ENCODE measurements around the gene KIAA0513.

The KIAA0513 gene

DNA sequence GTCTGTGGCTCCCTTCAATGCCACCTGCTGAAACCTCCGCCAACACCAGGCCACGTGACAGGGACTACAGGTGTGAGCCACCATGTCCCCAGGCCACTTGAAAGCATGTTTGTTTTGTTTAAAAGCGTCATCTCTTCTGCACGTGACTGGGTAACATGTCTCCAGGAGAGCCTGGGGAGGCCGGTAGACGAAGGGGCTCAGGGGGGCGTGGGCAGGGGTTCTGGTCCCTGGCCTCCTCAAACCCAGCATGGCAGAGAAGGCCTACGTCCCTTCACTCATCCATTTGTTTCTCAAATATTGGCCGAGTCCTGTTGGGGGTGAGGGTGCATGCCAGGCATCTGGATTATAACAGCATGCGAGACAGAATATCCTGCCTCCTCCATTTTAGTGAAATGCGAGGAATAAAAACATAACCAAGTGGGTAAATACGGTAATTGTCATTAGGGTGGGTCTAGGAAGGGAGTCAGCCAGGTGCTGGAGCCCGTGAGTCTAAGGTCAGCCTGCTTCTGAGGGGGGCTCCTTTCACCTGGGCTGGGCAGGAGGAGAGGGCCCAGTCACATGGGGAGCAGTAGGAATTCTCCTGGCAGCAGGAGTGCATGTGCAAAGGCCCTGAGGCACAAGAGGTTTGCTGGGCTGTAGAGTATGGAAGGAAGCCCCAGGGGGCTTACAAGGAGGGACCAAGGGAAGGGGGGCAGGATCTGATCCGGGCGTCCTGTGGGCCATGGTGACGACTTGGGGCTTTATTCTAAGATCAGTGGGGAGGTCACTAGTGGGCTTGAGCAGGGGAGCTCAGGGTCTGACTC, 111.4 kb downstream of the KIAA0513 start:
- peak; percentile 33 for DNase-seq

DNA sequence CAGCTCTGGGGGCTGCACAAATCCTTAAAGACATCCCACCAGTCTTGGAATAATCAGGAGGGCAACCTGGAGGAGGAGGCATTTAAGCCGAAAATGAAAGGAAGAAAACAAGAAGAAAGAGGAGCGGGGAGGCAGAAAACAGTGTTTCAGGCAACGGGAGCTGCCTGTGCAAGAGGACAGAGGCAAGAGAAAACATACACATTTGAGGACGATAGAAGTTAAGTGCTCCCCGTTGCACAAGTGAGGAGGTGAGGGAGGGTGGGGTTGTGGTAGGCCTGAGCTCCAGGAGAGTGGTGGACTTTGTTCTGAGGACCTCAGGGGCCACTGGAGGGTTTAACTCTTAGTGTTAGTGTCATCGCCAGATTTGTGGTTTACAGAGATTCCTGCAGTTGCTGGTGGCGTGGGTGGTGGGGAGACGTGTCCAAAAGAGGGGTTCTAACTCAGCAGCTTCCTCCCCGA, 112.3 kb downstream of the KIAA0513 start:
- no peak for DNase-seq

- no peak for DNase-seq
Observed at GRCh38 chr16:85140455-85141012, 112.9 kb downstream of the KIAA0513 start.

GRCh38 chr16:85141491-85142128, 114.0 kb downstream of the KIAA0513 start:
- DNase-seq = no peak

DNA sequence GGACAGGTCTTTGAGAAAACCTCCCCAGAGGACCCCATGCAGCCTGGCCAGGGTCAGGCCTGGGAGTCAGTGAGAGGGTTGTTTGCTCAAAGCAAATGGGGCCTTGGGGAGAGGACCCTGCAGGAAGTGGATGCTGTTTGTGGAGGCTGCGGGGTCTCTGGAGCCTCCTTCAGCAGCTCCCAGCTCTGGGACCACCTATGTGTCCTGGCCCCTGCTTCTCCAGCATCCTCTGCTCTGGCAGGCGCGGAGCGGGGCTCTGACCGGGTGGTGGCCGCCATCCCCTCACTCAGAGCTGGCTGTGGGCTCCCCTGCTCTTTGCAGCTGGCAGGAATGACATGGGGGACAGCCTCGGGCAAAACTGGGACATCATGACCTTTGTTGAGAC, 114.5 kb downstream of the KIAA0513 start:
- no peak for DNase-seq

GRCh38 chr16:85142771-85143211, 115.2 kb downstream of the KIAA0513 start:
- no peak for DNase-seq

Data from NCI-H187 treated with DMSO at 0.1 percent for 48 hours (cell line).